Endodermal cell (in vitro differentiated cells): Measurements from ENCODE around the gene DDA1. TPM values are rescaled to one million over a fixed set of nuclear protein-coding genes. Genes with fewer than 3 reads are reported as not detected.

ENCODE experiments used
- DNase-seq: peaks from one replicate; pipeline ENCODE4 v3.0.0-alpha.2; 2017
- H3K27ac ChIP-seq: 2 replicates; pipeline ENCODE4 v1.5.1; 2013; ENCODE audit warnings: mild to moderate bottlenecking, low read depth, low read length, moderate library complexity
- H3K27me3 ChIP-seq: 2 replicates; pipeline ENCODE4 v1.6.1; 2013; ENCODE audit warnings: mild to moderate bottlenecking, low read length, moderate library complexity; ENCODE audit not compliant: insufficient read depth, control insufficient read depth, poor library complexity, severe bottlenecking
- H3K36me3 ChIP-seq: 2 replicates; pipeline ENCODE4 v1.7.0; 2013; ENCODE audit warnings: mild to moderate bottlenecking, low read length, moderate library complexity; ENCODE audit not compliant: control insufficient read depth, insufficient read depth
- H3K4me1 ChIP-seq: one replicate; pipeline ENCODE4 v1.7.0; 2013; ENCODE audit warnings: low read length; ENCODE audit not compliant: control insufficient read depth, insufficient read depth
- H3K4me3 ChIP-seq: 2 replicates; pipeline ENCODE4 v1.5.1; 2013; ENCODE audit warnings: mild to moderate bottlenecking, low read length, moderate library complexity
- H3K9ac ChIP-seq: 2 replicates; pipeline ENCODE4 v1.6.1; 2013; ENCODE audit warnings: mild to moderate bottlenecking, low read length, moderate library complexity; ENCODE audit not compliant: poor library complexity, severe bottlenecking; ENCODE audit errors: extremely low read depth
- H3K9me3 ChIP-seq: 2 replicates; pipeline ENCODE4 v1.6.1; 2013; ENCODE audit warnings: mild to moderate bottlenecking, low read length, moderate library complexity; ENCODE audit not compliant: control insufficient read depth
- H3K27ac Mint-ChIP-seq: 2 replicates; pipeline ENCODE4 v1.8.0; 2020; ENCODE audit warnings: mixed read lengths
- H3K27me3 Mint-ChIP-seq: 2 replicates; pipeline ENCODE4 v1.8.0; 2021; ENCODE audit warnings: mild to moderate bottlenecking, mixed read lengths; ENCODE audit not compliant: insufficient read depth
- H3K36me3 Mint-ChIP-seq: 2 replicates; pipeline ENCODE4 v1.8.0; 2020; ENCODE audit warnings: low read depth, mixed read lengths
- H3K4me1 Mint-ChIP-seq: 2 replicates; pipeline ENCODE4 v1.8.0; 2020; ENCODE audit warnings: mixed read lengths
- H3K4me3 Mint-ChIP-seq: 2 replicates; pipeline ENCODE4 v1.8.0; 2020; ENCODE audit warnings: mild to moderate bottlenecking, moderate library complexity, mixed read lengths
- H3K9me3 Mint-ChIP-seq: 2 replicates; pipeline ENCODE4 v1.8.0; 2020; ENCODE audit warnings: mild to moderate bottlenecking, mixed read lengths
- WGBS, 2 experiments: methylation state at CpG; one replicate each; pipeline versions ENCODE4 v1.1.5 to v1.1.7; 2013; ENCODE audit warnings: missing lambda C conversion rate in 2 of 2, mixed read lengths in 1 of 2; ENCODE audit not compliant: insufficient coverage in 1 of 2, insufficient read length in 1 of 2; 5-methylcytosine and 5-hydroxymethylcytosine counted together
- total RNA-seq, 2 donors: library from RNA; stranded (reverse); fragmentation: NEBNext Ultra II Directional in 1 of 2; extraction: Animal tissue kit (Norgen Biotek cat#: 25700) in 1 of 2; gene quantifications; 2 replicates in 1 of 2; 3 replicates in 1 of 2; pipeline ENCODE4 v1.2.1, GENCODE V29; 2021
- TF ChIP-seq, protein P1 (sequence below): fragments of 200-600 bp; sonication (generic); conservative IDR thresholded peaks from 2 replicates; pipeline ENCODE4 v1.5.0; 2021; ENCODE audit warnings: antibody characterized with exemption, mild to moderate bottlenecking

DDA1 gene
- total RNA-seq, 2 donors from 2014 or later = 36.9 to 42.3 TPM

DNA sequence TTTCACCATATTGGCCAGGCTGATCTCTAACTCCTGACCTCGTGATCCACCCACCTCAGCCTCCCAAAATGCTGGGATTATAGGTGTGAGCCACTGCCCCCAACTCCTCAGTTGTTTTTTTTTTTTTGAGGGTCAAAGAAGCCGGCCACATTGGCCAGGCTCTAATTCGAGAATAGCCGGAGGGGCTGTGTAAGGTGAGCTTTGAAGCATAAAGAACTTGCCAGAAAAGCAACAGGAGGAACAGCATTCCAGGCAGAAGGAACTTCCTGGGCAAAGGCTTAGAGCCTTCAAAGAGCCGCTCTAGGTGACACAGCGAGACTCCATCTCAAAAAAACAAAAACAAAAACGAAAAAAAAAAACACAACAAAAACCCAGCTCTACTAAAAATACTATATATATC, 43.3 kb upstream of the DDA1 start:
- no peak for DNase-seq

DNA sequence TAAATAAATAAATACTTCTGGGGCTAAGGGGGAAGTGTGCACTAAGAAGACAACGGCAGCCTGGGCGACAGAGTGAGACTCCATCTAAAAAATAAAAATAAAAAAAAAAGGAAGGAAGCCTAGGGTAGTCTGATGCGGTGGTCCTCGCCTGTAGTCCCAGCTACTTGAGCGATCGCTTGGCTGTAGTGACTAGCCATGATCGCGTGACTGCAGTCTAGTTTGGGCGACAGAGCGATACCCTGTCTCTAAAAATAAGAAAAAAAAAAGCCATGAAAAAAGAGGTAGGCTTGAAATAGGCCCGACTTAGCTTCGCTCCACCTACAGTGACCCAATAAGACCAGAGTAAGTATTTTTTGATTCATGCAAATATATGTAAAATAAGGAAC, 42.8 kb upstream of the DDA1 start:
- H3K4me3 Mint-ChIP-seq = peak overlapping the region; percentile 93
- peak overlapping the region; percentile 60 for H3K27ac Mint-ChIP-seq
- H3K4me1 ChIP-seq = no peaks in the 10 kb centered on the region
- H3K36me3 Mint-ChIP-seq = peaks cover 17% of the 10 kb centered on the region
- peaks cover 7% of the 10 kb centered on the region for H3K4me1 Mint-ChIP-seq
- no peaks in the 10 kb centered on the region for H3K9me3 ChIP-seq
- no peaks in the 10 kb centered on the region for H3K27me3 ChIP-seq
- WGBS, 2 experiments = 92 to 98% methylated on average over 7 to 12 of the region's 12 CpGs
- TF ChIP-seq, protein P1, sequence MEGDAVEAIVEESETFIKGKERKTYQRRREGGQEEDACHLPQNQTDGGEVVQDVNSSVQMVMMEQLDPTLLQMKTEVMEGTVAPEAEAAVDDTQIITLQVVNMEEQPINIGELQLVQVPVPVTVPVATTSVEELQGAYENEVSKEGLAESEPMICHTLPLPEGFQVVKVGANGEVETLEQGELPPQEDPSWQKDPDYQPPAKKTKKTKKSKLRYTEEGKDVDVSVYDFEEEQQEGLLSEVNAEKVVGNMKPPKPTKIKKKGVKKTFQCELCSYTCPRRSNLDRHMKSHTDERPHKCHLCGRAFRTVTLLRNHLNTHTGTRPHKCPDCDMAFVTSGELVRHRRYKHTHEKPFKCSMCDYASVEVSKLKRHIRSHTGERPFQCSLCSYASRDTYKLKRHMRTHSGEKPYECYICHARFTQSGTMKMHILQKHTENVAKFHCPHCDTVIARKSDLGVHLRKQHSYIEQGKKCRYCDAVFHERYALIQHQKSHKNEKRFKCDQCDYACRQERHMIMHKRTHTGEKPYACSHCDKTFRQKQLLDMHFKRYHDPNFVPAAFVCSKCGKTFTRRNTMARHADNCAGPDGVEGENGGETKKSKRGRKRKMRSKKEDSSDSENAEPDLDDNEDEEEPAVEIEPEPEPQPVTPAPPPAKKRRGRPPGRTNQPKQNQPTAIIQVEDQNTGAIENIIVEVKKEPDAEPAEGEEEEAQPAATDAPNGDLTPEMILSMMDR = no peak
- no peak for DNase-seq
- H3K9me3 Mint-ChIP-seq = no peaks in the 10 kb centered on the region
- H3K27ac ChIP-seq = no peak overlapping the region
- H3K4me3 ChIP-seq = no peak overlapping the region
- H3K36me3 ChIP-seq = peaks cover 21% of the 10 kb centered on the region
- no peak overlapping the region for H3K9ac ChIP-seq
- H3K27me3 Mint-ChIP-seq = no peaks in the 10 kb centered on the region

More for the DNA sequence above, 43.3 kb upstream of the DDA1 start:
- Histone ChIP-seq H3K27ac (no peak overlapping the region), H3K9me3 (no peaks in the 10 kb centered on the region), H3K9ac (no peak overlapping the region), H3K4me1 (no peaks in the 10 kb centered on the region), H3K27me3 (no peaks in the 10 kb centered on the region), H3K4me3 (no peak overlapping the region), H3K36me3 (peaks cover 15% of the 10 kb centered on the region)
- Mint-ChIP-seq H3K4me3 (no peak overlapping the region), H3K9me3 (no peaks in the 10 kb centered on the region), H3K27me3 (no peaks in the 10 kb centered on the region), H3K27ac (no peak overlapping the region), H3K4me1 (peaks cover 7% of the 10 kb centered on the region), H3K36me3 (peaks cover 12% of the 10 kb centered on the region)
- TF ChIP-seq, protein P1 = no peak
- 91 to 92% methylated on average over 6 to 7 of the region's 7 CpGs for WGBS, 2 experiments

DNA sequence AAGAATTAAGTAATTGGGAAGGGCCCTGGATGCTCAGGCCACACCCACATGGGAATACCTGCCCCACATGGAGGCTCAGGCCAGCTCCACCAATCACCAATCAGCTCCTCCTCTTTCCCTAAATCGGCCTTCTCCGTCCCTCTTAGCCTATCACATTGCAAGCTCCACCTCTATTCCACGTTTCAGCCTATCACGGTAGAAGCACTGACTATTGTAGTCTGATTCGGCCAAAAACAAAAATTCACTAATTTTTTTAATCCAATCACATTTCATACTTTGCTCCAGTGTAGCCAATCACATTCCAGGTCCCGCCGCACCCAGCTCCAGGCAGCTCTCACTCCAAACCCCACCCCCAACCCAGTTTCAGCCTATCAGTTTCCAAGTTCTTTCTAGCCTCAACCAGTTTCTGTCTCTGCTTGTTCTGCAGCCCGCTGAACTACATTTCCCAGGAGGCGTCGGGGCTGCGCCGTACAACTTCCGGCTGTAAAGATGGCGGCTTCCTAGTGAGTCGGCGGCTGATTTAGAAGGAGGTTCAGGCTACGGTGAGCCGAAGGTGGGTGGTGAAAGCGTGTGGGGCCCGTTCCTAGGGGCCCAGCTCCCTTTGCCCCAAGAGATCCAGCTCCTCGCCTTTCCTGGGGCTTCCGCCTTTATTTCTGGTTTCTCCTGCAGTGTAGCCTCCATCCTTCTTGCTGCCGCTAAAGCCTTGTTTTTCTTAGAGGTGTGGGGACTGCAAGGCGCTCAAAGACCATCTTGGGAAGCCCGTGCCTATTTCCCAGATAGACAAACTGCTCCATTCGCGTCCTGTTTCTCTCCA, 42.2 kb upstream of the DDA1 start, which contains the start of gene BABAM1:
BABAM1 (plus strand) TSS at position 469 of the 814 bp plus-strand sequence. CDS start 1,364 bp downstream, outside the sequence.
- peaks cover 26% of the 10 kb centered on the region for H3K36me3 ChIP-seq
- H3K9me3 ChIP-seq = no peaks in the 10 kb centered on the region
- peak; percentile 99 for DNase-seq
- H3K36me3 Mint-ChIP-seq = peaks cover 20% of the 10 kb centered on the region
- H3K4me3 ChIP-seq = peak within 1 kb of the TSS; percentile 98
- no peaks in the 10 kb centered on the region for H3K9me3 Mint-ChIP-seq
- H3K4me3 Mint-ChIP-seq = peak within 1 kb of the TSS; percentile 93
- TF ChIP-seq, protein P1 = no peak
- H3K27ac ChIP-seq = peak within 1 kb of the TSS; percentile 21
- H3K4me1 Mint-ChIP-seq = peaks cover 7% of the 10 kb centered on the region
- H3K9ac ChIP-seq = peak within 1 kb of the TSS; percentile 72
- H3K27me3 Mint-ChIP-seq = no peaks in the 10 kb centered on the region
- peak within 1 kb of the TSS; percentile 94 for H3K27ac Mint-ChIP-seq
- H3K4me1 ChIP-seq = no peaks in the 10 kb centered on the region
- no peaks in the 10 kb centered on the region for H3K27me3 ChIP-seq
- 1% methylated on average over 19 to 27 of the region's 27 CpGs for WGBS, 2 experiments
